Diencephalon (tissue), 1 donor: ENCODE results near the gene SMOC1. TPM values are rescaled to one million over a fixed set of nuclear protein-coding genes. Genes with fewer than 3 reads are reported as not detected.

Source experiments
- total RNA-seq: library from RNA; depleted of rRNA; stranded (reverse); fragments of >200 nt; gene quantifications from one replicate; pipeline ENCODE4 v1.2.3, GENCODE V29; 2014

The SMOC1 gene
- 33.7 TPM for total RNA-seq

DNA sequence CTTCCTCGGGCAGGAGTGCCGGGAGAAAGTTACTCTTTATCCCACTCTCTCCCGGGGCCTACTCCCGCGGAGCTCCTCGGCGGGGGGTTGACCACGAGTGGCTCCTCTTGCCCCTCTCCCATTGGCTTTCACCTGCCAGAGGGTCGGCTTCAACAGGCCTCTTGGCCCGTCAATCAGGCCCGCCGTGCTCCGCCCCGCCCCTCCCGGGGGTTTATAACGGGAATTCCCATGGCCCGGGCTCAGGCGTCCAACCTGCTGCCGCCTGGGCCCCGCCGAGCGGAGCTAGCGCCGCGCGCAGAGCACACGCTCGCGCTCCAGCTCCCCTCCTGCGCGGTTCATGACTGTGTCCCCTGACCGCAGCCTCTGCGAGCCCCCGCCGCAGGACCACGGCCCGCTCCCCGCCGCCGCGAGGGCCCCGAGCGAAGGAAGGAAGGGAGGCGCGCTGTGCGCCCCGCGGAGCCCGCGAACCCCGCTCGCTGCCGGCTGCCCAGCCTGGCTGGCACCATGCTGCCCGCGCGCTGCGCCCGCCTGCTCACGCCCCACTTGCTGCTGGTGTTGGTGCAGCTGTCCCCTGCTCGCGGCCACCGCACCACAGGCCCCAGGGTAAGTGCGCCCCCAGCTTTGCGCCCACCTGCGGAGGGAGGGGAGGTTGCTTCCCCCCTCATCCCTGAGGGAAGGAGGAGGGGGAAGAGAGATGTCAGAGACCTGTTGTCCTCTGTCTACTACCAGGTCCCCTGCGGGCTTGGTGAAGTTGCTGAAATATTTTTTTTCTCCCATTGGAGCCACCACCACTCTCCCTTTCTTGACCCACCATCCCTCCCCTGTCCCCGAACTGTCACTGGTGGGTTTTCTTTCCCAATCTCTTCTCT is at the start of gene SMOC1:
Gene SMOC1 (plus strand): TSS at position 242 of the 869 bp plus-strand sequence. CDS start 263 bp downstream, at position 505.

Other genes starting within 250 kb of the SMOC1 start
- 150 TPM for gene SRSF5, start 112.3 kb upstream of the SMOC1 start, total RNA-seq
- not detected for gene SLC10A1, start 82.2 kb upstream of the SMOC1 start, total RNA-seq